HG03354 (cell line): ENCODE measurements around the gene YPEL5.
"Not testable (repeated sequence)": the region's sequence is repeated elsewhere in the genome, so short reads cannot be mapped to it uniquely, and the experiment has no call there.

ENCODE experiments used
- ATAC-seq: cut with Tn5 transposase; IDR thresholded peaks from one replicate; pipeline ENCODE4 v1.9.1; 2021; ENCODE audit warnings: mild to moderate bottlenecking; ENCODE audit not compliant: unreplicated experiment, poor library complexity, severe bottlenecking

Gene YPEL5

GRCh38 chr2:30146337-30147195 is at the start of gene YPEL5:
YPEL5 (plus strand) TSS chr2:30147007; CDS start chr2:30156652, 9,645 bp downstream.
- peak; percentile 90 for ATAC-seq

GRCh38 chr2:30098266-30099005 is 48.4 kb upstream of the YPEL5 start:
- ATAC-seq = no peak

DNA sequence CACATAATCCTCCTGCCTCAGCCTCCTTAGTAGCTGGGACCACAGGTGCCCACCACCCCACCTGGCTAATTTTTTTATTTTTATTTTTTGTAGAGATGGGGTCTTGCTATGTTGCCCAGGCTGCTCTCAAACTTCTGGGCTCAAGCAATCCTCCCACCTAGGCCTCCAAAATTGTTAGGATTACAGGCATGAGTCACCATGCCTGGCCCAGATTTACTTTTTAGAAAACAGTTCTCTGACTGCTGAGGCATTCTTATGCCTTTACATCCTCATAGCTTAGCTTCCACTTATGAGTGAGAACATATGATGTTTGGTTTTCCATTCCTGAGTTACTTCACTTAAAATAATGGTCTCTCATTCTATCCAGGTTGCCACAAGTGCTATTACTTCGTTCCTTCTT is 47.4 kb upstream of the YPEL5 start:
- not testable (repeated sequence) for ATAC-seq

- not testable (repeated sequence) for ATAC-seq
These were observed 46.1 kb upstream of the YPEL5 start for GRCh38 chr2:30100691-30101090.

DNA sequence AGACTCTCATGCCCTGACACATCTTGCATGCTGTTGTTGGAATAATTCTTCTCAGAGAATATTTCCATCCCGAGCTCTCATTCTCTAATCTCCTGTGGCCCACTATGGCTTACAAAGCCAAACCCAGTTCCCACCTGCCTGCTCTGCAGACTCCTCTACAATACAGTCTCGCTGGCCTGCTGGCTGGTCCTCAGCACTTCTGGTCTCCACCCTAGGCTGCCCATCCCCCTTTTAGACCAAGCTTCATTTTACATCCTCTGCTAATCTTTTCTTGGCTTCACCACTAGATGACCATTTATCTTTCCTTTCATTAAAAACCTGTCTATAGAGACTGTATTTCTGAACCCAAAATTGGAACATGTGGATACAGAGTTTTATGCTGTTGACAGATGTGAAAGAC is 42.5 kb upstream of the YPEL5 start:
- ATAC-seq = no peak

GRCh38 chr2:30105556-30105955 is 41.3 kb upstream of the YPEL5 start:
- no peak for ATAC-seq

- no peak for ATAC-seq
These were observed 40.3 kb upstream of the YPEL5 start for GRCh38 chr2:30106543-30106942.

DNA sequence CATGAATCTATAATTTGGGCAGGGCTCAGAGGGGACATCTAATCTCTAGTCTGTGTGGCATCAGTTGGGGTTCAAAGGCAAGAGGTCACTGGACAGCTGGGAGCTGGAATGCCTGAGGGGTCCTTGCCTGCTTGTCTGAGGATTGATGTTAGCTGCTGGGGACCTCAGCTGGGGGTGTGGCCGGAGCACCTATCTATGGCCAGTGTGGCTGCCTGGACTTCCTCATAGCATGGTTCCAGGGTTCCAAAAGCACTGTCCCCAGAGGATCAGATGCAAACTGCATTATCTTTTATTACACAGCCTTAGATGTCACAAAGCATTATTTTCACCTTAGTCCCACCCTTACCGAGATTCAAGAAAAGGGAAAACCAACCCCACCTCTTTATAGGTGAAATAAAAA is 38.6 kb upstream of the YPEL5 start:
- ATAC-seq = no peak

GRCh38 chr2:30108851-30109250 is 38.0 kb upstream of the YPEL5 start:
- ATAC-seq = no peak

DNA sequence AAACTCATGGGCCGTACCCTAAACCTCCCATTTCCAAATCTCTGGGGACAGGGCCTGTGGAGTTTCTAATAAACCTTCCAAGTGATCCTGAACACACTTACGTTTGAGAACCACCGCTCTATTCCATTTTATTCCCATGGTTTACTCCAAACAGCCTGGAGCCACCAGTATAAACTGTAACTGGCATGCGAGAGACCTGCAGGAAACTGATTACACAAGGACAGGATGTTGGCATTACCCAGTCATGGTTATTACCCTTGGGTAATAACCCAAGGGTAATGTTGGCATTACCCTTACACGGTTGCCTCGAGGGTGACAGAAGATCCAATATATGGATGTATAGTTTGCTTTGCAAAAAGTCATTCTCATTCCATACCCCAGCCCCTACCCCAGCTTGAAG is 37.0 kb upstream of the YPEL5 start:
- no peak for ATAC-seq

- no peak for ATAC-seq
These were observed 36.0 kb upstream of the YPEL5 start for GRCh38 chr2:30110773-30111172.

GRCh38 chr2:30111186-30111585 is 35.6 kb upstream of the YPEL5 start:
- not testable (repeated sequence) for ATAC-seq

GRCh38 chr2:30112561-30112960 is 34.2 kb upstream of the YPEL5 start:
- no peak for ATAC-seq

DNA sequence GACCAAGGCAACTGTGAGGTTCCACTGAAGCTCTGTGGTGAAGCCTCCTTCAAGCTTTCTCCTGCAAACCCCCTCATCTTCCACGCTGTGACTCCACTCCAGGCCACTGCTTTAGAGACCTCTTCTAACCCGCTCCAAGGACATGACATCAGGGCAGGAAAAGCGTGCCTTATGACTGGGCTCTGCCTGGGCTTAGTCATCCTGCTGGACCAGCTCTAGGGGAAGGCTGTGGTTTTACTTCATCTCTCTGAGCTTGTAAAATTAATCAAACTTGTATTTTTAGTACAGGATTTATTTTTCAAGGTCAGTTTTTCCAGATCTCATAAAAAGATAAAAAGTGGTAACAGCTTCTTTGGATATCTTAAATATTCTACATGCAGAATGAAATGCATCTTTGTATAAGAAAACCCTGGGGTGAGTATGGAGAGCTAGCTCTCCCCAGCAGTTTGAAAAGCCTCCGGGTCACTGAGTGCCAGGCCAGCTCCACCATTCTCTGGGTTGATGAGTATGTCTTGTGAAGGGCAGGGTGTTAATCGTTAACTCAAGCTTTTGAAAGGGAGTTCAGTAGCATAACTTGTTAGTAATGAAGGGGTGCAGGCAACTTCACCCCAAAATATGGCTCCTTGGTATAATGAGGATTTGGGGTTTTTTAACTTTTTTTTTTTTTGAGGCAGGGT is 33.1 kb upstream of the YPEL5 start:
- no peak for ATAC-seq

- ATAC-seq = no peak
These were observed 31.4 kb upstream of the YPEL5 start for GRCh38 chr2:30115141-30115980.

DNA sequence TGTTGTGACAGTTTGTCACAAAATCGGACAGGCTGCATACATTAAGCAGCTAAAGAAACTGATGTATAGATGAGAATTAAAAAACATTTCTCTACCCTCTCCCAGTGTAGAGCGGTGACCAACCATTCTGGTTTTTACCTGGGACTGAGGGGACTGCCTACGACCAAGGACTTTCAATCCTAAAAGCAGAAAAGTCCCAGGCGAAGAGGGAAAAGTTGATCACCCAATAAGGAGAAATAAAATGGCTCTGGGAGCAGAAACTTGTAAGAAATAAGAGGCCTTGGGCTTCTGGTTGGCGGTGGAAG is 30.9 kb upstream of the YPEL5 start:
- no peak for ATAC-seq

GRCh38 chr2:30122362-30122761 is 24.4 kb upstream of the YPEL5 start:
- no peak for ATAC-seq

DNA sequence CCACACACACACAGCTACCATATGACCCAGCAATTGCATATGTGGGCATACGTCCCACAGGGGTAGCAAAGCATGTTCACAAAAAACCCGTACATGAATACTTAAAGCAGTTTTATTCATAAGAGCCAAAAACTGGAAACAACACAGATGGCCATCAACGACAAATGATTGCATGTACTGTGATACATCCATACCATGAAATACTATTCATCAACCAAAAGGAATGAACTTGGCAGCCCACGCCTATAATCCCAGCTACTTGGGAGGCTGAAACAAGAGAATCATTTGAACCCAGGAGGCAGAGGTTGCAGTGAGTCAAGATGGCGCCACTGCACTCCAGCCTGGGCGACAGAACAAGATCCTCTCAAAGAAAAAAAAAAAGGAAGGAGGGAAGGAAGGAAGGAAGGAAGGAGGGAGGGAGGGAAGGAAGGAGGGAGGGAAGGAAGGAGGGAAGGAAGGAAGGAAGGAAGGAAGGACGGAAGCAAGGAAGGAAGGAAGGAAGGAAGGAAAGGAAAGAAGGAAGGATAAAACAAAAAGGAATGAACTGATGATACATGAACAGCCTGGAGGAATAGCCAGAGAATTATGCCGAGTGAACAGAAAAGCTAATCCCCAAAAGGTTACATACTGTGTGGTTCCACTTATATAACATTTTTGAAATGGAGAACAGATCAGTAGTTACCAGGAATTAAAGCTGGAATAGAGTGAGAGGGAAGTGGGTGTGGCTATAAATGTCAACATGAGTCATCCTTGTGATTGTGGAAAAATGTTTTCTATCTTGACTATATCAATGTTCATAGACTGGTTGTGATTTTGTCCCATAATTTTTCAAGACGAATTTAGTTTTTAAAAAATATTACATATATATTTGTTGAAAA is 19.6 kb upstream of the YPEL5 start:
- no peak for ATAC-seq

- no peak for ATAC-seq
These were observed 12.2 kb upstream of the YPEL5 start for GRCh38 chr2:30134582-30134981.
